Daoy (cell line): ENCODE data around the gene GULP1. TPM values are rescaled to one million over a fixed set of nuclear protein-coding genes. Genes with fewer than 3 reads are reported as not detected.

Experiments used
- DNase-seq: peaks from one replicate; pipeline ENCODE4 v3.0.0-alpha.2; 2015; ENCODE audit warnings: low read depth
- total RNA-seq: library from RNA; depleted of rRNA; stranded (reverse); fragments of >200 nt; shearing (Covaris generic); gene quantifications from 2 replicates; pipeline ENCODE4 v1.2.3, GENCODE V29; 2014

GULP1 gene
- total RNA-seq, 1 experiment from 2014 or later, result 13.4 TPM

GRCh38 chr2:188471166-188471565 lies 179.5 kb downstream of the GULP1 start:
- DNase-seq, result no peak

GRCh38 chr2:188473306-188473705 lies 181.6 kb downstream of the GULP1 start:
- DNase-seq, result no peak

- no peak for DNase-seq
Measured at GRCh38 chr2:188474316-188474715, 182.6 kb downstream of the GULP1 start.

GRCh38 chr2:188475945-188476344 lies 184.3 kb downstream of the GULP1 start:
- peak; percentile 36 for DNase-seq

GRCh38 chr2:188477564-188478103 lies 186.0 kb downstream of the GULP1 start:
- no peak for DNase-seq

- no peak for DNase-seq
Measured at GRCh38 chr2:188478724-188479123, 187.1 kb downstream of the GULP1 start.

DNA sequence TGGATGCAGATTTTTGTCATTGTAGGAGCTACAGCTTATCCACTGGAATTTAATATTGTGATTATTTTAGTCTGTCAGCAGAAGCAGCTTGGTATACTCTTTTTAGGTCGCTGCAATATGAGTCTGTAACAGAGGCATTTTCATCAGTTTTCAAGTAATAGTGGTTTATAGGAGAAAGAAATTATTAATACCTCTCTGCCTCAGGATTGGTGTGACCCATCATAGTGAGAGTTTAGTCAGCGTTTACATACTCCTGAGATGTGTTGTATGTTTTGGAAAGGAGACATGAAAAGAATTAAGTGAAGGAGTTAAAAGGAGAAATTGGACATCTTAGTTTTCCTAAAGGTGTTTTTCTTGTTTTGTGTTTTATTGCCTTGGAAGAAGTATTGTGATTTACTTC lies 189.8 kb downstream of the GULP1 start:
- DNase-seq, result no peak

DNA sequence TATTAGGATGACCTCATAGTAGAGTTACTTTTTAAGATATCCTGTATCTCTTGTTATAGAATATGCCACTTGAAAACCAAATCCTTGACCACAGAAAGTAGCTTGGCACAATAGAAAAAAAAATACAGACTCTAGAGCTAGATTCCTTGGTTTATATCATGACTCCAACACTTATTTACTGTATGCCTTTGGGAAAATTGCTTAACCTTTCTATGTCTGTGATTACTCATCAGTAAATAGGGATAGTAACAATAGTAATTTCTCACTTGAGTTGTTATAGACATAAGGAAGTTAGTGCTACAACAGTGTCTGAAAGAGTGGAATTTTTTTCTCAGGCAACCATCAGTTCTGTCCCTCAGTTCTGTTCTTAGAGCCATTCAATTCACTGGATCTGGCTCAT lies 193.8 kb downstream of the GULP1 start:
- DNase-seq, result no peak

DNA sequence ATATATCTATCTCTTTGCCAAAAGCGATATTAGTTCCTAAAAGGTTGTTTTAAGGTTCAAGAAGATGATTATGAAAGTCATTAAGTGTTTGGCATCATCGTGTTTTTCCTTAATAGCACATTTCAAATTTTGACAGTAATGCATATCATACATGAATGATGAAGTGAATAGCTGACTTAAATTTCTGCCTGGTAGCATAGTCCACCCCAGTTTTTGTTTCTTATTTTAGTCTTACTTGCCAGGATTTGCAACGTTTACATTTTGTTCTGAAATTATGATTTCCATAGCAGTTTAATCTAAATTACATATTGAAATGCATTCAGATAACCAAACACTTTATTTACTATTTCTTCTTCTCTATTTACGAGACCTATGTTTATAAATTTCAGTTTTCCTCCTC lies 201.1 kb downstream of the GULP1 start:
- DNase-seq, result no peak

DNA sequence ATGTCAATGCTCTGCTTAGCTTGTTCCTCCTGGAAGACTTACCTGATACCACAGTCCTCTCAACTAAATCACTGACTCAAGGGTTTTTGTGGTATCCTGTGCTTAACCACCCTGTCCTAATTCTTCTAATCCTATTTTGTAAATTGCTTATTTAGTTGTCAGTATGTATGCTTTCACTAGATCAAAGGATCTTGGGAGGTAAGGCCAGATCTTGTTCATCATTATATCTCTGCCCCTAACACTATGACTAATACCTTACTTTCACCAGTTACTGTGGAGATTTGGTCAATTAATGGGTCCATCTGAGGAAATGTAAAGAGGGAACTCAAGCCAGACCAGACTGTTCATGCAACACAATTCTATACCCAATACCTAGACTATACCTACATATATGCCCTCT lies 203.2 kb downstream of the GULP1 start:
- no peak for DNase-seq

GRCh38 chr2:188495969-188496431 lies 204.3 kb downstream of the GULP1 start:
- peak; percentile 23 for DNase-seq

GRCh38 chr2:188497726-188498125 lies 206.1 kb downstream of the GULP1 start:
- no peak for DNase-seq

DNA sequence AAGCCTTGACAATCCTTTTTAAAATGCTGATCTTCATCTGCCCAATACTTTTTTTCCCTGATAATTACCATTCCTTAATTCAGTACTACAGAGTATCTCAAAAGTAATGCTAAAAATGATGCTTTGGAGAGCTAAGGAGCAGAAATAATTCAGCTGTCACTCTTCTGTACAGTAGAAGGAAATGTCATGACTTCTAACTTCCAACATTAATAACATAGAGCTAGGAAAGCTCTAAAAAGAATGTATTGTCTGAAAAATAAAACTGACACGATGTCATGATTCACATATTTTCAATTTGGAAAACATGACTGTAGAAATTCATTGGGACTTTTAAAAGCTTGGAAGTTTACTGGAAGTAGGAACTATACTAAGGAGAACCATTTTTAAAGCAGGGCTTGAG lies 212.3 kb downstream of the GULP1 start:
- DNase-seq, result no peak

DNA sequence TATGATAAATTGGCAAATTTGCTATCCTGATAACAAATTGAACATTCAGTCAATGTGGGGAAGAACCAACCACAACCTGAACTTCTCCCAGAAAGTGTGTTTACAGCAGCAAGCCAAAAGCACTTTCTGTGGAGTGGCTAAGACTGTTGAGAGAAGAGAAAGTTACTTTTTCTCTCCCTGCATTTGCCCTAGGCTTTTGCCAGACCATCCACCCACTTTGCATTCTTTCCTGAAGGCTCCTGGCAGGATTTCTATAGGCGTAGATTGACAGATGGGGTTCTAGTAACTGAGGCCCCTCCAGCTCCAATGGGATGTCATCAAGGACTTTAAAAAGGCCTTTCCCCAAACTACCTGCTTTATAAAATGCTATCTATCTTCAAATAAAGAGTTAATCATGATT lies 215.2 kb downstream of the GULP1 start:
- DNase-seq, result no peak

GRCh38 chr2:188511346-188511745 lies 219.7 kb downstream of the GULP1 start:
- DNase-seq, result no peak

DNA sequence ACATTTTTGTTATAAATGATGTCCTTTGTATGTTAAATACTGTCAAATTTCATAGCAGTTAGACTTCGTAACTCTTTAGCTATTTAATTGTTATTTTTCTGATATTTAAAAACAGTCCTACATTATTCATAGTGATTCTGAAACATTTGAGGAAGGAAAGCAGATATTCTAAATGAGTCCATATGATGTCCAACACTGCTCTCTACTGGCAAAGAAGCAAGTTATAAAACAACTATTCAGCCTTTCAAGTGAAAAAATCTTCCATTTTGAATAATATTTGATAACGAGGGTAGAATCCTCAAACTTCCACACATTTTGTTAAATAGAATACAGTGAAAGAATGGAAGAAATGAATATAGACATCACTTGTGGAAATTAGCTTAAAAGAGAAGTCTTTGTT lies 220.8 kb downstream of the GULP1 start:
- peak; percentile 30 for DNase-seq

DNA sequence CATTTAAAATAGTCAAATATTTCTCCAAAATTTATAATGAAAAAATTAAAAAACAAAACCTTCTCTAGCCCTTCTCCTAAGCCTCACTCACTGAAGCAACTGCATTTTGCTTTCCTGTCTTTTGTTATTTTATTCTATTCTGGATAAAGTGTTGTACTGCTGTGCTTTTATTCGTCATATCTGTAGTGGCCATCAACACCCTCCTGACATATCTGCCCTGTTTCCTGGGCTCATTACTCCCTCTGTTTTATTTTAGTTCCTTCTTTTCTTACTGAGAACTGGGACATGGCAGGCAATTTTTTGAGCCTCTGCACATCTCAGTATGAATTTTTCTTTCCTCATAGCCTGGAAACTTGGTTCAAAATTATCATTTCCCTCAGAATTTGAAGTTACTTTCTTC lies 224.2 kb downstream of the GULP1 start:
- DNase-seq, result no peak

GRCh38 chr2:188517549-188518215 lies 226.0 kb downstream of the GULP1 start:
- no peak for DNase-seq

DNA sequence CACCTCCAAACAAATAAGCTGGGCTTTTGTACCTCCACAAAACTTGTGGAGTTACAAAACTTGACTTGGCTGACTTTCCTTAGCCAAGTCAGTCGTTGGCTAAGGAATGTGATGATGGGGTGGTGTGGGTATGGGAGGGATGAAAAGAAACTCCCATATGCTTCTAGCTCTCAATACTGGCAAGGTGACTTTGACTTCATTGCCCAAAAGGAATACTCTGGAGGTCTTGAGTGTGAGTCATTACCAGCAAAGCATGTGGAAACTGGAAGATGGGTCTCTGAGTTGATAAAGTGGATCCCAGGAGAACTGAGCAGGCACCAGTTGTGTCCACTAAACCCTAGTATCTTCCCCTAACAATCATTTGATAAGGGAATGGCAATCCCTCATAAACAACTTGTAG lies 226.7 kb downstream of the GULP1 start:
- peak; percentile 2 for DNase-seq

DNA sequence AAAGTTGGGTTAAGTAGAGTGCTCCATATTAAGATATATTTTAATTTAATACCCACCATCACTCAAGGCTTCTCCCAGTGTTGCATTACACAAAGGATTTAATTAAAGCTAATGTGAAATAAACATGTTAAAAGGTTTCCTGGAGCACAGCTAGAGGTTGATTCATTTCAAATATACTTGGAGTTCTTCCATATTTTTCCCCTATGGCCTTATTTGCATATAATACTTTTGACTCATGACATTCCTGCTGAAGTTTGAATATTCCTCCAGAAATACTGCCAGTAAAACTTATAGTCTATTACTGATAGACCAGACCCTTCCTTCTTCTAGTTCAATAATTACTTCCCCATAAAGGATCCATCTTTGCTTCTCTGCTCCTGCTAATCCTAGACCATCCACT lies 227.5 kb downstream of the GULP1 start:
- no peak for DNase-seq

GRCh38 chr2:188522517-188522916 lies 230.8 kb downstream of the GULP1 start:
- no peak for DNase-seq

- no peak for DNase-seq
Measured at GRCh38 chr2:188523919-188524318, 232.2 kb downstream of the GULP1 start.

DNA sequence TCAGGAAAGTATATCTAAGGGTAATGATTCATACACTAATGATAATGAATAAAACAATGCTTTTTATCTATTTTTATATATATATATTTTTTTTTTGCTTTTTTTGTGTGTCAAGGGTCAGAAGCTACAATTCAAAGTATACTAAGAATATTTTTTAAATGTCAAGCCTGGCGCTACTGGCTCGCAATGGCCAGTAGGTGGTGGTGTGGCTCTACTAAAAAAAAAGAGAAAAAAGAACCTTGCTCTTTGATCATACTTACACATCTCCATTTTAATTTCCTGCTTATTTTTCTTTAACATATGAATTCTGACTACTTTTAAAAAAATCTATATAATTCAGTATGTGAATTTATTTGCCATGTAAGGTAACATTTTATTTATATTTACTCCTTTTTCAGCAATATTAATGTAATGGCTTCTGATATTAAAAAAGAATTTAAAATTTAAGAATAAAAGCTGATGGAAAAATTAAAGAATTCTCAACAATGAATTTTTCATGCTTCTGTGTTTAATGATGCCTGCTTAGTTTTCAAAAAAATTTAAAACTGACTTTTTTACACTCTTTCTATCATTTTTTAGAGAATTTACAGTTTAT lies 232.9 kb downstream of the GULP1 start:
- peak; percentile 28 for DNase-seq

- no peak for DNase-seq
Measured at GRCh38 chr2:188526701-188527100, 235.0 kb downstream of the GULP1 start.
